ENCODE results near the gene GNAL.

- no peak for TF ChIP-seq POLR2AphosphoS5 (IDR thresholded peaks at IDR 0.05)
- TF ChIP-seq, protein P1, sequence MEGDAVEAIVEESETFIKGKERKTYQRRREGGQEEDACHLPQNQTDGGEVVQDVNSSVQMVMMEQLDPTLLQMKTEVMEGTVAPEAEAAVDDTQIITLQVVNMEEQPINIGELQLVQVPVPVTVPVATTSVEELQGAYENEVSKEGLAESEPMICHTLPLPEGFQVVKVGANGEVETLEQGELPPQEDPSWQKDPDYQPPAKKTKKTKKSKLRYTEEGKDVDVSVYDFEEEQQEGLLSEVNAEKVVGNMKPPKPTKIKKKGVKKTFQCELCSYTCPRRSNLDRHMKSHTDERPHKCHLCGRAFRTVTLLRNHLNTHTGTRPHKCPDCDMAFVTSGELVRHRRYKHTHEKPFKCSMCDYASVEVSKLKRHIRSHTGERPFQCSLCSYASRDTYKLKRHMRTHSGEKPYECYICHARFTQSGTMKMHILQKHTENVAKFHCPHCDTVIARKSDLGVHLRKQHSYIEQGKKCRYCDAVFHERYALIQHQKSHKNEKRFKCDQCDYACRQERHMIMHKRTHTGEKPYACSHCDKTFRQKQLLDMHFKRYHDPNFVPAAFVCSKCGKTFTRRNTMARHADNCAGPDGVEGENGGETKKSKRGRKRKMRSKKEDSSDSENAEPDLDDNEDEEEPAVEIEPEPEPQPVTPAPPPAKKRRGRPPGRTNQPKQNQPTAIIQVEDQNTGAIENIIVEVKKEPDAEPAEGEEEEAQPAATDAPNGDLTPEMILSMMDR (IDR thresholded peaks at IDR 0.05), result no peak
These were observed 853 bp downstream of the GNAL start for GRCh38 chr18:11689669-11690565.
